ENCODE measurements around the gene PPP4R3B. TPM values are rescaled to one million over a fixed set of nuclear protein-coding genes. Genes with fewer than 3 reads are reported as not detected.

Gene PPP4R3B
- total RNA-seq, 4 donors from 2014 or later, result 29.2 to 117 (median 54.2) TPM

GRCh38 chr2:55616551-55617174, 759 bp downstream of the PPP4R3B start:
- peak overlapping the region; percentile 92 to 98 for H3K27ac ChIP-seq
- H3K27me3 ChIP-seq, result no peaks in the 10 kb centered on the region
- intact Hi-C loops (cut with DNase I; ENCODE audit: low total_unique reads), result no loop called here
- H3K4me3 ChIP-seq, result peak overlapping the region; percentile 87 to 99
- TF ChIP-seq POLR2A (IDR thresholded peaks at IDR 0.05) (no peak), CTCF (IDR thresholded peaks at IDR 0.05) (no peak)
- no peaks in the 10 kb centered on the region for H3K9me3 ChIP-seq
- peaks cover 4 to 7% of the 10 kb centered on the region in 2 donors for H3K4me1 ChIP-seq
- no peak for DNase-seq
- no peaks in the 10 kb centered on the region for H3K36me3 ChIP-seq

- H3K36me3 ChIP-seq, result no peaks in the 10 kb centered on the region
- intact Hi-C loops (cut with DNase I; ENCODE audit: low total_unique reads), result no loop called here
- TF ChIP-seq POLR2A (IDR thresholded peaks at IDR 0.05) (no peak), CTCF (IDR thresholded peaks at IDR 0.05) (no peak)
- H3K4me3 ChIP-seq, result no peak overlapping the region
- no peaks in the 10 kb centered on the region for H3K27me3 ChIP-seq
- peaks cover 0 to 4% of the 10 kb centered on the region in 2 donors for H3K4me1 ChIP-seq
- H3K27ac ChIP-seq, result no peak overlapping the region
- DNase-seq, result no peak
- no peaks in the 10 kb centered on the region for H3K9me3 ChIP-seq
Observed at GRCh38 chr2:55611997-55612396, 5.4 kb downstream of the PPP4R3B start.

- intact Hi-C loops (cut with DNase I; ENCODE audit: low total_unique reads), result no loop called here
- Histone ChIP-seq H3K9me3 (no peaks in the 10 kb centered on the region), H3K27me3 (no peaks in the 10 kb centered on the region), H3K27ac (no peak overlapping the region), H3K4me1 (peaks cover 0 to 4% of the 10 kb centered on the region in 2 donors), H3K36me3 (no peaks in the 10 kb centered on the region), H3K4me3 (no peak overlapping the region)
- TF ChIP-seq CTCF (IDR thresholded peaks at IDR 0.05) (no peak), POLR2A (IDR thresholded peaks at IDR 0.05) (no peak)
- DNase-seq, result no peak
Observed at GRCh38 chr2:55610954-55611743, 6.3 kb downstream of the PPP4R3B start.

- Histone ChIP-seq H3K36me3 (no peaks in the 10 kb centered on the region), H3K4me3 (no peak overlapping the region), H3K9me3 (no peaks in the 10 kb centered on the region), H3K27me3 (no peaks in the 10 kb centered on the region), H3K27ac (no peak overlapping the region), H3K4me1 (peaks cover 0 to 3% of the 10 kb centered on the region in 2 donors)
- DNase-seq, result no peak
- no peak for TF ChIP-seq POLR2A (IDR thresholded peaks at IDR 0.05)
- TF ChIP-seq CTCF (IDR thresholded peaks at IDR 0.05), result no peak
- intact Hi-C loops (cut with DNase I; ENCODE audit: low total_unique reads), result no loop called here
Observed at GRCh38 chr2:55609938-55610578, 7.4 kb downstream of the PPP4R3B start.
